ENCODE data around the gene KRT26.

- TF ChIP-seq EP300 (IDR thresholded peaks at IDR 0.05) (no peak), POLR2A (IDR thresholded peaks at IDR 0.05; ENCODE audit: low read depth) (no peak), POLR2AphosphoS5 (IDR thresholded peaks at IDR 0.05) (peak; percentile 34 to 41)
- TF ChIP-seq, protein P1, sequence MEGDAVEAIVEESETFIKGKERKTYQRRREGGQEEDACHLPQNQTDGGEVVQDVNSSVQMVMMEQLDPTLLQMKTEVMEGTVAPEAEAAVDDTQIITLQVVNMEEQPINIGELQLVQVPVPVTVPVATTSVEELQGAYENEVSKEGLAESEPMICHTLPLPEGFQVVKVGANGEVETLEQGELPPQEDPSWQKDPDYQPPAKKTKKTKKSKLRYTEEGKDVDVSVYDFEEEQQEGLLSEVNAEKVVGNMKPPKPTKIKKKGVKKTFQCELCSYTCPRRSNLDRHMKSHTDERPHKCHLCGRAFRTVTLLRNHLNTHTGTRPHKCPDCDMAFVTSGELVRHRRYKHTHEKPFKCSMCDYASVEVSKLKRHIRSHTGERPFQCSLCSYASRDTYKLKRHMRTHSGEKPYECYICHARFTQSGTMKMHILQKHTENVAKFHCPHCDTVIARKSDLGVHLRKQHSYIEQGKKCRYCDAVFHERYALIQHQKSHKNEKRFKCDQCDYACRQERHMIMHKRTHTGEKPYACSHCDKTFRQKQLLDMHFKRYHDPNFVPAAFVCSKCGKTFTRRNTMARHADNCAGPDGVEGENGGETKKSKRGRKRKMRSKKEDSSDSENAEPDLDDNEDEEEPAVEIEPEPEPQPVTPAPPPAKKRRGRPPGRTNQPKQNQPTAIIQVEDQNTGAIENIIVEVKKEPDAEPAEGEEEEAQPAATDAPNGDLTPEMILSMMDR (IDR thresholded peaks at IDR 0.05): peak in 1 of 3 experiments; percentile 8
Measured at GRCh38 chr17:40818733-40819527, 46.9 kb upstream of the KRT26 start.
